A549 treated with Hydrocortisone at 1 μM for 4 hours (cell line): ENCODE measurements around the gene AAMP. TPM values are rescaled to one million over a fixed set of nuclear protein-coding genes. Genes with fewer than 3 reads are reported as not detected.

ENCODE experiments used
- total RNA-seq: library from RNA; stranded (reverse); fragments of 200-300 nt; extraction: Qiagen RNA extraction; gene quantifications from 5 replicates; pipeline ENCODE4 v1.2.3, GENCODE V29; 2022

AAMP gene
- 122 to 179 TPM (median 125 TPM) in 5 replicates for total RNA-seq

GRCh38 chr2:218269900-218270720 lies at the start of gene AAMP, which contains the start of gene PNKD:
Gene AAMP (minus strand): TSS chr2:218270137. CDS start chr2:218270086, 51 bp downstream.
Gene PNKD (plus strand): TSS chr2:218270519. CDS start chr2:218270536, 17 bp downstream.

GRCh38 chr2:218292048-218293014 lies 22.4 kb upstream of the AAMP start, which contains the start of gene TMBIM1:
Gene TMBIM1 (minus strand): TSS chr2:218292503. CDS start chr2:218282141, 10,362 bp downstream.

GRCh38 chr2:218260742-218261422 lies 9.1 kb downstream of the AAMP start, which contains the start of gene GPBAR1:
Gene GPBAR1 (plus strand): TSS chr2:218261015. CDS start chr2:218262725, 1,710 bp downstream.

GRCh38 chr2:218216674-218217359 lies 53.1 kb downstream of the AAMP start, which contains the start of gene ARPC2:
Gene ARPC2 (plus strand): TSS chr2:218217189. CDS start chr2:218217471, 282 bp downstream.

Other genes with a start within 250 kb of the AAMP start
- gene RUFY4, start 200.9 kb downstream of the AAMP start, total RNA-seq: 0.09 TPM in 1 of 5 replicates, not detected in the others
- gene CXCR2, start 144.1 kb downstream of the AAMP start, total RNA-seq: 0.07 TPM in 1 of 5 replicates, not detected in the others
- gene CXCR1, start 103.2 kb downstream of the AAMP start, total RNA-seq: not detected in 5 replicates
- 291 to 305 TPM (median 299 TPM) in 5 replicates for gene ARPC2, start 52.9 kb downstream of the AAMP start, total RNA-seq
- gene GPBAR1, start 9.1 kb downstream of the AAMP start, total RNA-seq: 0.14 to 0.29 TPM (median 0.18 TPM) in 5 replicates
- gene PNKD, start 382 bp upstream of the AAMP start, total RNA-seq: 58.3 to 74.6 TPM (median 68.8 TPM) in 5 replicates
- 123 to 148 TPM (median 135 TPM) in 5 replicates for gene TMBIM1, start 22.4 kb upstream of the AAMP start, total RNA-seq
- 0.21 to 0.23 TPM in 2 of 5 replicates, not detected in the others for gene CATIP, start 86.7 kb upstream of the AAMP start, total RNA-seq
- gene SLC11A1, start 112.1 kb upstream of the AAMP start, total RNA-seq: 0.08 to 0.29 TPM (median 0.23 TPM) in 5 replicates
- gene CTDSP1, start 129.7 kb upstream of the AAMP start, total RNA-seq: 66.9 to 75.6 TPM (median 71.5 TPM) in 5 replicates
- 0.17 to 0.38 TPM (median 0.35 TPM) in 5 replicates for gene VIL1, start 149.0 kb upstream of the AAMP start, total RNA-seq